Activated CD4-positive, alpha-beta T cell treated with anti-CD3 and anti-CD28 coated beads for 48 hours (primary cell): ENCODE measurements around the gene KCNK4.

Experiments
- DNase-seq: peaks from one replicate; pipeline ENCODE4 v3.0.0-alpha.2; 2020

The KCNK4 gene

GRCh38 chr11:64331569-64332371, 40.7 kb downstream of the KCNK4 start:
- DNase-seq = peak; percentile 89

GRCh38 chr11:64333556-64333955, 42.5 kb downstream of the KCNK4 start:
- no peak for DNase-seq

- peak; percentile 77 for DNase-seq
Measured at GRCh38 chr11:64334764-64335735, 43.9 kb downstream of the KCNK4 start.

GRCh38 chr11:64337538-64338249, 46.6 kb downstream of the KCNK4 start:
- DNase-seq = no peak

- no peak for DNase-seq
Measured at GRCh38 chr11:64338716-64339115, 47.6 kb downstream of the KCNK4 start.

- no peak for DNase-seq
Measured at GRCh38 chr11:64339286-64339685, 48.2 kb downstream of the KCNK4 start.

GRCh38 chr11:64339754-64340408, 48.8 kb downstream of the KCNK4 start, which contains the start of gene CCDC88B:
Gene CCDC88B (plus strand): TSS chr11:64340204. CDS start chr11:64340267, 63 bp downstream.
- peak; percentile 88 for DNase-seq

- peak; percentile 90 for DNase-seq
Measured at GRCh38 chr11:64340671-64341335, 49.7 kb downstream of the KCNK4 start.

GRCh38 chr11:64341429-64341828, 50.3 kb downstream of the KCNK4 start:
- no peak for DNase-seq

GRCh38 chr11:64341851-64342791, 51.0 kb downstream of the KCNK4 start:
- DNase-seq = peak; percentile 96

GRCh38 chr11:64342869-64343745, 52.0 kb downstream of the KCNK4 start:
- DNase-seq = no peak

GRCh38 chr11:64343767-64344559, 52.9 kb downstream of the KCNK4 start:
- peak; percentile 35 for DNase-seq

GRCh38 chr11:64344787-64345186, 53.7 kb downstream of the KCNK4 start:
- no peak for DNase-seq

- DNase-seq = no peak
Measured at GRCh38 chr11:64347193-64347867, 56.2 kb downstream of the KCNK4 start.

- DNase-seq = no peak
Measured at GRCh38 chr11:64348383-64349024, 57.4 kb downstream of the KCNK4 start.

- DNase-seq = no peak
Measured at GRCh38 chr11:64349025-64349387, 57.9 kb downstream of the KCNK4 start.

- no peak for DNase-seq
Measured at GRCh38 chr11:64349404-64349803, 58.3 kb downstream of the KCNK4 start.
